ENCODE data around the gene KRT2.

Gene KRT2

GRCh38 chr12:52600941-52601481 lies 51.0 kb downstream of the KRT2 start, which contains the start of gene KRT72:
TSS of gene KRT72 (minus strand) at chr12:52601463. CDS start at chr12:52601452, 11 bp downstream.
- Histone ChIP-seq H3K36me3 (ENCODE audit: control insufficient read depth, insufficient read depth, low read length) (no peaks in the 10 kb centered on the region), H3K4me3 (replicated peaks; ENCODE audit: low read depth, low read length) (no peak within 1 kb of the TSS), H3K27me3 (replicated peaks; ENCODE audit: control insufficient read depth, insufficient read depth, low read length) (no peaks in the 10 kb centered on the region; the same call in 1 of the 2 replicates)
- TF ChIP-seq CTCF (IDR thresholded peaks at IDR 0.05; ENCODE audit: insufficient read depth, low read length, poor library complexity, severe bottlenecking), result no peak
- DNase-seq (ENCODE audit: extremely low read depth, insufficient read length), result no peak

DNA sequence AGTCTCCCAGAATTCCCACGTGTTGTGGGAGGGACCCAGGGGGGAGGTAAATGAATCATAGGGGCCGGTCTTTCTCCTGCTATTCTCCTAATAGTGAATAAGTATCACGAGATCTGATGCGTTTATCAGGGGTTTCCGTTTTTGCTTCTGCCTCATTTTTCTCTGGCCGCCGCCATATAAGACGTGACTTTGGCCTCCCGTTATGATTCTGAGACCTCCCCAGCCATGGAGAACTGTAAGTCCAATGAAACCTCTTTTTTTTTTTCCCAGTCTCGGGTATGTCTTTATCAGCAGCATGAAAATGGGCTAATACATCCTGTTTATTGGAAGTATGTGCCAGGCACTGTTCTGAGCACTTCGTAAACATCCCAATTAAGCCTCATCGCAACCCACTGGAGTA lies 51.5 kb downstream of the KRT2 start:
- Histone ChIP-seq H3K27me3 (replicated peaks; ENCODE audit: control insufficient read depth, insufficient read depth, low read length) (no peaks in the 10 kb centered on the region; the same call in 1 of the 2 replicates), H3K36me3 (ENCODE audit: control insufficient read depth, insufficient read depth, low read length) (no peaks in the 10 kb centered on the region), H3K4me3 (replicated peaks; ENCODE audit: low read depth, low read length) (no peak overlapping the region)
- TF ChIP-seq CTCF (IDR thresholded peaks at IDR 0.05; ENCODE audit: insufficient read depth, low read length, poor library complexity, severe bottlenecking), result no peak
- no peak for DNase-seq (ENCODE audit: extremely low read depth, insufficient read length)

DNA sequence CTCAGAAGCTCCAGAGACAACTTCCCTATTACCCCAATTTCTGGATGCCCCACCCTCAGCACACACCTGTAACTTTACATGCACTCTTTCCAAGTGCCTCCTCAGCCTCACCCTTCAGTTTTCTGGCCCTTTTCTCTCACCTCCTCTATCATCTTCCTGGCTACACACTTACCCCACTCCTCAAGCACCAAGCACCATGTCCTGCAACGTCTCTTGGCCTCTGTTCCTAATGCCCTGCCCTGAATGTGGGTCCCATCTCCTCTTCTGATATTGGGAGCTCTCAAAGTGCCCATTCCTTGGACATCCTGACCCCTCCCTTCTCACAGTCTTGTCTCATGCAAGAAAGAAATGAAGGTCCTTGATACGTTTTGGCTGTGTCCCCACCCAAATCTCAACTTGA lies 51.9 kb downstream of the KRT2 start:
- no peak for DNase-seq (ENCODE audit: extremely low read depth, insufficient read length)
- TF ChIP-seq CTCF (IDR thresholded peaks at IDR 0.05; ENCODE audit: insufficient read depth, low read length, poor library complexity, severe bottlenecking), result no peak
- Histone ChIP-seq H3K4me3 (replicated peaks; ENCODE audit: low read depth, low read length) (no peak overlapping the region), H3K36me3 (ENCODE audit: control insufficient read depth, insufficient read depth, low read length) (no peaks in the 10 kb centered on the region), H3K27me3 (replicated peaks; ENCODE audit: control insufficient read depth, insufficient read depth, low read length) (no peaks in the 10 kb centered on the region; the same call in 1 of the 2 replicates)

- Histone ChIP-seq H3K4me3 (replicated peaks; ENCODE audit: low read depth, low read length) (no peak overlapping the region), H3K27me3 (replicated peaks; ENCODE audit: control insufficient read depth, insufficient read depth, low read length) (no peaks in the 10 kb centered on the region; the same call in 1 of the 2 replicates), H3K36me3 (ENCODE audit: control insufficient read depth, insufficient read depth, low read length) (no peaks in the 10 kb centered on the region)
- no peak for TF ChIP-seq CTCF (IDR thresholded peaks at IDR 0.05; ENCODE audit: insufficient read depth, low read length, poor library complexity, severe bottlenecking)
- DNase-seq (ENCODE audit: extremely low read depth, insufficient read length), result no peak
Measured at GRCh38 chr12:52598966-52599365, 53.0 kb downstream of the KRT2 start.
